ENCODE data around the gene MYEF2.

MYEF2 gene

DNA sequence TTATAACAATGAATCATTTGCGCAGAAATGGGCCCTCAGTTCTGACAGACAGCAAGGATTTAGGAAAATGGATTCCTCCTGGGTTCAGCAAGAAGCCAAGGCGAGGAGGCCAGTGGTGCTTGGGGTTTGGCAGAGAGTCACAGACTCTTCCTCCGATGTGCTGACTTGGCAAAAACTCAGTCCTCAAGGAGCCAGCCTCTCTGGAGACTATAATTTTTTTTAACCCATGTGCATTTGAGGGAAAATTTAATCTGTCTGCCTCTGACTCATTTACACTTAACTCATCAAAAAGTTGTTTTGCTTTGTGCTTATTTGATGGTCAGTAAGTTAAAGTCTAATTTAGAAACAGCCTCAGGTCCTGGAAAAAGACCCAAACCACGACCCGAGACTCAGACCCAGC lies 91.5 kb downstream of the MYEF2 start:
- DNase-seq (ENCODE audit: low spot score): no peak

DNA sequence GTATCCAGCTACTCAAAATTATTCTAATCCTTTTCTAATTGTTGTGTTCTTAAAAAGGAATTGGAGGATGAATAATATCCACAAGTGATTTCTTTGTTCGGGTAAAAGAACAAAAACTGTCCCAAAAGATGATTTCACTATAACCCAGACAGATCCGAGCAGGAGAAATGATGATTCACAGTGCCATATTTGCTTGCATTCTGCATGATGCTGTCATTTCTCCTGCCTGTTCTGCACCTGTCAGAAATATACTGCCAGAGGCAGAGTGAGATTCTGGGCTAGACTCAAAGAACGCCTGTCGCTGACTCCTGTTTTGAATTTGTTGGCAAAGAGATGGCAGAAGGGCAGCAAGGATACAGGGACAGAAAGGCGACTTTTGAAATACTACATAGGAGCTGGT lies 92.0 kb downstream of the MYEF2 start:
- no peak for DNase-seq (ENCODE audit: low spot score)

DNA sequence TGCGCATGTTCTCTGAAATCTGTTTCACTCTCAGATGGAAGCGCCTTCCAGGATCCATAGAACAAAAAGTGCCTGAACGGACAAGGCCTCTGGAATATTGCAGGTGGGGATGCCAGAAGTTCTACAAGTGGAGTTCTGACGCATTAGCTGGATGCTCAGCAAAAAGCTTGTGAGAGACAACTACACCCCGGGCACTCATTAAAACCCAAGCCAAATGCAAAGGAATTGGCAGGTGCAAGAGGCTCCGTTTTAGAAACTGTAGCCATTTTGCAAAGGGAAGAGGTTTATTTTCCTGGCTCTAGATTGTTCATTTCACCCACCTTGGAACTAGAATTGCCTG lies 92.5 kb downstream of the MYEF2 start:
- DNase-seq (ENCODE audit: low spot score): no peak

DNA sequence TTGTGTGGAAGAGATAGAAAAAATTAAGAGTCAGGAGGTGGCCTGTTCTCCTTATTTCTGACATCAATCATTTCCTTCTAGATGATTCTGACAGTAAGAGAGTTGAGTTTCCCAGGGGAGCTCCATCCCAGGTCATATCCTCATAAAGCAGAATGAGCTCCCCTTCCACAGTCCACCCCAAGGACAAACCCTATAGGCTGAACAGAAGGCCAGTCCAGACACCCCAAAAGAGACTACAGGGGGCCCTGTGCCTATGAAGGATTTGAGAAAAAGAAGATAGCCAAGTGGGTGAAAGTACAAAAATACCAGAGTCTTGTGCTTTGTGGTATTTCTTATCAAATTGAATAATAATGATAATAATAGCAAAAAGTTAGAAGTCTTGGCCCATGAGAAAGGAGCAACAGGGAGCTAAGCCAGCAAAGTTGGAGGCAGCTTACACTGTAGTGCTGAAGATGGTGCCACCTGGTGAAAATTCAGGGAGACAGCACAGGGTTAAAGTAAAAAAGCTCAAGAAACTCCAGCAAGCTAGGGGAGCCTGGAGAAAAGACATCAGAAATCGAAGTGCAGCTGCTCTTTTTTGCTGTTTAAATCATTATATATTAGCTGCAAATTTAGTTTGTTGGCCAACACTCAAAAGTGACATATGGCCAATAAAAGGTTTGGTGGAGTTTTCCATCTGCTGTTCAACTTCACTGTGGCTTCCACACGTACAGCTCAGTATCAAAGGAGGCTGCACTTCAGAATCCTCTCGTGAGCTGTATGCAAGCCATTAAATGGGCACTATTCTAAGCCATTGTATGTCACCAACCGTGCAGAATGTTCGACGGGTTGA lies 93.1 kb downstream of the MYEF2 start:
- DNase-seq (ENCODE audit: low spot score): no peak
